ENCODE measurements around the gene PIGH.

Gene PIGH

GRCh38 chr14:67573228-67574010, 26.6 kb downstream of the PIGH start:
- no peak for DNase-seq

- DNase-seq = no peak
Observed at GRCh38 chr14:67572608-67573007, 27.5 kb downstream of the PIGH start.

GRCh38 chr14:67571991-67572323, 28.1 kb downstream of the PIGH start:
- no peak for DNase-seq

GRCh38 chr14:67571275-67571990, 28.6 kb downstream of the PIGH start:
- peak; percentile 65 for DNase-seq

- DNase-seq = no peak
Observed at GRCh38 chr14:67570453-67570852, 29.6 kb downstream of the PIGH start.

- no peak for DNase-seq
Observed at GRCh38 chr14:67569651-67570290, 30.3 kb downstream of the PIGH start.

- no peak for DNase-seq
Observed at GRCh38 chr14:67569011-67569650, 30.9 kb downstream of the PIGH start.

GRCh38 chr14:67567654-67568053, 32.4 kb downstream of the PIGH start:
- no peak for DNase-seq

- DNase-seq = no peak
Observed at GRCh38 chr14:67566908-67567307, 33.2 kb downstream of the PIGH start.

GRCh38 chr14:67564236-67564635, 35.8 kb downstream of the PIGH start:
- DNase-seq = no peak

- DNase-seq = no peak
Observed at GRCh38 chr14:67562776-67563150, 37.3 kb downstream of the PIGH start.

- no peak for DNase-seq
Observed at GRCh38 chr14:67562025-67562775, 37.9 kb downstream of the PIGH start.

- DNase-seq = no peak
Observed at GRCh38 chr14:67559639-67560038, 40.4 kb downstream of the PIGH start.

- no peak for DNase-seq
Observed at GRCh38 chr14:67557656-67558055, 42.4 kb downstream of the PIGH start.

GRCh38 chr14:67557118-67557517, 43.0 kb downstream of the PIGH start:
- DNase-seq = no peak

GRCh38 chr14:67556671-67557070, 43.4 kb downstream of the PIGH start:
- no peak for DNase-seq

GRCh38 chr14:67555518-67556090, 44.5 kb downstream of the PIGH start:
- DNase-seq = no peak

GRCh38 chr14:67554341-67554740, 45.7 kb downstream of the PIGH start:
- DNase-seq = no peak

- DNase-seq = peak; percentile 33
Observed at GRCh38 chr14:67553547-67553946, 46.5 kb downstream of the PIGH start.

- no peak for DNase-seq
Observed at GRCh38 chr14:67551940-67552339, 48.1 kb downstream of the PIGH start.

- no peak for DNase-seq
Observed at GRCh38 chr14:67551123-67551522, 48.9 kb downstream of the PIGH start.

- DNase-seq = no peak
Observed at GRCh38 chr14:67549734-67550133, 50.3 kb downstream of the PIGH start.

All from inflammatory macrophage treated with lipopolysaccharide for 4 hours (primary cell).